Body of pancreas (tissue), 4 donors: ENCODE measurements around the gene B3GNT4.

Source experiments
- CTCF ChIP-seq, 7 experiments: fragments of 450-650 bp in 4 of 7; fragments of 200-600 bp in 3 of 7; sonication (generic) in 3 of 7; IDR thresholded peaks; one replicate each; pipeline ENCODE4 v1.5.1; 2016 to 2019; ENCODE audit warnings: antibody characterized with exemption in 7 of 7
- POLR2A ChIP-seq, 3 donors: fragments of 450-650 bp; IDR thresholded peaks; one replicate each; pipeline ENCODE4 v1.6.1; 2016; ENCODE audit warnings: antibody characterized with exemption in 3 of 3, mild to moderate bottlenecking in 2 of 3

GRCh38 chr12:122174155-122174845 is 29.2 kb upstream of the B3GNT4 start, which contains the start of gene IL31:
- no peak for TF ChIP-seq CTCF (IDR thresholded peaks at IDR 0.05)
- TF ChIP-seq POLR2A (IDR thresholded peaks at IDR 0.05): no peak
